Liver (tissue), 9 donors: ENCODE results near the gene PGAP3. TPM values are rescaled to one million over a fixed set of nuclear protein-coding genes. Genes with fewer than 3 reads are reported as not detected.

Experiments used
- DNase-seq: peaks from one replicate; pipeline ENCODE4 v3.0.0-alpha.2; 2017; ENCODE audit warnings: low spot score
- H3K27ac ChIP-seq, 2 donors: one replicate each; pipeline ENCODE4 v1.7.0; 2013; ENCODE audit warnings: inconsistent platforms in 2 of 2, low read length in 2 of 2, control low read depth in 1 of 2, low read depth in 1 of 2, mild to moderate bottlenecking in 1 of 2
- H3K27me3 ChIP-seq, 4 donors: one replicate each; pipeline versions ENCODE4 v1.6.1 to v1.7.0; 2013; ENCODE audit warnings: low read length in 3 of 4, inconsistent platforms in 1 of 4, mild to moderate bottlenecking in 1 of 4, moderate library complexity in 1 of 4; ENCODE audit not compliant: control insufficient read depth in 4 of 4, insufficient read depth in 4 of 4
- H3K36me3 ChIP-seq, 4 donors: one replicate each; pipeline versions ENCODE4 v1.6.1 to v1.7.0; 2013; ENCODE audit warnings: low read length in 3 of 4, mild to moderate bottlenecking in 3 of 4, low read depth in 1 of 4, moderate library complexity in 1 of 4; ENCODE audit not compliant: control insufficient read depth in 4 of 4, insufficient read depth in 3 of 4
- H3K4me1 ChIP-seq, 4 donors: one replicate each; pipeline versions ENCODE4 v1.6.1 to v1.7.0; 2013; ENCODE audit warnings: low read length in 3 of 4, mild to moderate bottlenecking in 3 of 4, moderate library complexity in 1 of 4; ENCODE audit not compliant: control insufficient read depth in 4 of 4, insufficient read depth in 4 of 4
- H3K4me3 ChIP-seq, 3 donors: one replicate each; pipeline versions ENCODE4 v1.6.1 to v1.7.0; 2013; ENCODE audit warnings: low read length in 3 of 3, control low read depth in 1 of 3, low read depth in 1 of 3, mild to moderate bottlenecking in 1 of 3
- H3K9ac ChIP-seq, 2 donors: one replicate each; pipeline ENCODE4 v1.7.0; 2013; ENCODE audit warnings: low read length in 2 of 2, mild to moderate bottlenecking in 2 of 2, moderate library complexity in 2 of 2, control low read depth in 1 of 2, low read depth in 1 of 2
- H3K9me3 ChIP-seq, 4 donors: one replicate each; pipeline versions ENCODE4 v1.6.1 to v1.7.0; 2013; ENCODE audit warnings: low read length in 3 of 4; ENCODE audit not compliant: control insufficient read depth in 4 of 4
- EGR1 ChIP-seq, 2 donors: IDR thresholded peaks; 2 replicates each; pipeline ENCODE4 v1.6.1; 2016 to 2018; ENCODE audit warnings: antibody characterized with exemption in 2 of 2, low read depth in 2 of 2
- FOXA1 ChIP-seq: IDR thresholded peaks from 2 replicates; pipeline ENCODE4 v1.6.1; 2016; ENCODE audit warnings: antibody characterized with exemption
- FOXA2 ChIP-seq: IDR thresholded peaks from 2 replicates; pipeline ENCODE4 v1.6.1; 2016; ENCODE audit warnings: antibody characterized with exemption
- GABPA ChIP-seq, 2 donors: IDR thresholded peaks in 1 of 2; conservative IDR thresholded peaks in 1 of 2; 2 replicates each; pipeline ENCODE4 v1.6.1; 2016; ENCODE audit warnings: antibody characterized with exemption in 2 of 2, mild to moderate bottlenecking in 1 of 2, moderate library complexity in 1 of 2
- HNF4A ChIP-seq, 2 donors: conservative IDR thresholded peaks; 2 replicates each; pipeline ENCODE4 v1.6.1; 2016; ENCODE audit warnings: antibody characterized with exemption in 2 of 2, mild to moderate bottlenecking in 2 of 2
- HNF4G ChIP-seq: IDR thresholded peaks from 2 replicates; pipeline ENCODE4 v1.6.1; 2016; ENCODE audit warnings: antibody characterized with exemption
- JUND ChIP-seq, 2 donors: IDR thresholded peaks; 2 replicates each; pipeline ENCODE4 v1.6.1; 2016; ENCODE audit warnings: antibody characterized with exemption in 2 of 2
- NR2F2 ChIP-seq: IDR thresholded peaks from 2 replicates; pipeline ENCODE4 v1.6.1; 2016; ENCODE audit warnings: antibody characterized with exemption
- RAD21 ChIP-seq, 2 donors: IDR thresholded peaks; 2 replicates each; pipeline ENCODE4 v1.6.1; 2016; ENCODE audit warnings: antibody characterized with exemption in 2 of 2, mild to moderate bottlenecking in 2 of 2
- RXRA ChIP-seq, 2 donors: IDR thresholded peaks; 2 replicates each; pipeline ENCODE4 v1.6.1; 2017 to 2018; ENCODE audit warnings: antibody characterized with exemption in 2 of 2, mild to moderate bottlenecking in 1 of 2
- SP1 ChIP-seq: IDR thresholded peaks from 2 replicates; pipeline ENCODE4 v1.6.1; 2018; ENCODE audit warnings: antibody characterized with exemption, mild to moderate bottlenecking
- TAF1 ChIP-seq: conservative IDR thresholded peaks from 2 replicates; pipeline ENCODE4 v1.6.1; 2016; ENCODE audit warnings: antibody characterized with exemption, mild to moderate bottlenecking
- YY1 ChIP-seq: IDR thresholded peaks from 2 replicates; pipeline ENCODE4 v1.6.1; 2016; ENCODE audit warnings: antibody characterized with exemption, mild to moderate bottlenecking
- WGBS: extraction: QIAGEN DNeasy Blood & Tissue Kit; methylation state at CpG from one replicate; pipeline ENCODE4 v1.1.7; 2013; 5-methylcytosine and 5-hydroxymethylcytosine counted together
- polyA plus RNA-seq, 2 donors: library from polyadenylated mRNA; stranded (reverse) in 1 of 2; unstranded in 1 of 2; fragments of 200-250 nt in 1 of 2; fragments of >200 nt in 1 of 2; fragmentation: Nextera tagmentation in 1 of 2; extraction: Ambion mirVana in 1 of 2; gene quantifications; one replicate each; pipeline versions ENCODE4 v1.2.1 to v1.2.3, GENCODE V29; 2013 to 2015
- total RNA-seq, 2 donors: library from RNA; depleted of rRNA; stranded (reverse); fragments of >200 nt; gene quantifications; one replicate each; pipeline ENCODE4 v1.2.3, GENCODE V29; 2014
- TF ChIP-seq, protein P1 (sequence below): IDR thresholded peaks from 2 replicates; pipeline ENCODE4 v1.6.1; 2016; ENCODE audit warnings: antibody characterized with exemption
- TF ChIP-seq, protein P2 (sequence below): IDR thresholded peaks from 2 replicates; pipeline ENCODE4 v1.6.1; 2016; ENCODE audit warnings: antibody characterized with exemption
- TF ChIP-seq, protein P3 (sequence below): IDR thresholded peaks from 2 replicates; pipeline ENCODE4 v1.6.1; 2016; ENCODE audit warnings: antibody characterized with exemption, mild to moderate bottlenecking
- TF ChIP-seq, protein P4 (sequence below): fragments of 150-350 bp; IDR thresholded peaks from 2 replicates; pipeline ENCODE4 v1.5.1; 2017; ENCODE audit warnings: improper control_type of control experiment, low read depth, low read length; ENCODE audit not compliant: missing input control
- TF ChIP-seq, protein P5 (sequence below): IDR thresholded peaks from 2 replicates; pipeline ENCODE4 v1.6.1; 2016; ENCODE audit warnings: antibody characterized with exemption
- donor health status: healthy.
- donor health status: healthy.
- donor health status: healthy.
- donor health status: healthy.
- donor health status: healthy.

Gene PGAP3
- total and polyA plus RNA-seq, 4 donors = 7.9 to 19.5 (median 14.0) TPM

DNA sequence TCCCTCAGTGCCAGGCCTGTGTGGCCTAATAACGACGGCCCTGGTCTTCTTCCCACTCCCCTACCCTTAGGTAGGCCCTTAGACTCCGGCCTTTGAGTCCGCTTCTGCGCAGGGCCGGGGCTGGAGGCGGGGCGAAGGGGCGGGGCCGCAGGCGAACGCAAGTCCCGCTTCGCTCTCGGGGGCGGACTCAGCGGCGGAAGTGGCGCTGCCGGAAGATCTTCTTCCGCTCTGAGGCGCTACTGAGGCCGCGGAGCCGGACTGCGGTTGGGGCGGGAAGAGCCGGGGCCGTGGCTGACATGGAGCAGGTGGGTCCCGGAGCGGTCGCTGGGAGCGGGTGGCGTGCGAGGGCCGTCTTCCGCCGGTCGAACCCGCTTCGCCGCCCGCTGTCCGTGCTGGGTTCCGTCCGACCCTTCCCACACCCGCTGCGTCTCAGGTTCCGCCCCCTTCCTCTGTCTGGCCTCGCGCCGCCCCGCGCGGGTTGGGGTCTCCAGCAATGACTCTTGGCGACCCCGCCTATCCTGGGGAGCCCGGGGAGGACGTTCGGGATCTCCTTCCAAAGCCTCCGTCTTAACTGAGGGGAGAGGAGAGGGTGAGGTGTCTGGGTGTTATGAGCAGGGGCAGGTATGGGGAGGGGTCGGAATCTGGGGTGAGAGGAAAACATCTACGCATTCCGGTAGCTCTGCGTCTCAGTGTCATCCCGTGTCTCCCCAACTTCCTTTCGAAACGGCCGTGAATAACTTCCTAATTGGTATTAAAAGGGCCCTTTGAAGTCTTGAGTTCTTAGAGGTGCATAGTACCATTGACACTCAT lies 50.7 kb downstream of the PGAP3 start, which contains the start of gene STARD3:
Gene STARD3, plus strand, starts transcription at position 218 of the 810 bp plus-strand sequence. CDS start 16,388 bp downstream, outside the sequence.
- Histone ChIP-seq H3K27me3 (no peaks in the 10 kb centered on the region), H3K4me3 (peak within 1 kb of the TSS; percentile 65 to 73 (median 70)), H3K9me3 (no peaks in the 10 kb centered on the region), H3K27ac (peak within 1 kb of the TSS; percentile 80 to 84), H3K9ac (peak within 1 kb of the TSS; percentile 84 to 90), H3K4me1 (peaks cover 5 to 43% (median 29%) of the 10 kb centered on the region in 4 donors), H3K36me3 (no peaks in the 10 kb centered on the region)
- TF ChIP-seq FOXA1 (no peak), GABPA (IDR thresholded peaks at IDR 0.05 in 1 of 2, conservative IDR thresholded peaks at IDR 0.05 in 1 of 2) (peak; percentile 68 to 90), HNF4G (no peak), FOXA2 (no peak), SP1 (peak; percentile 48), JUND (IDR thresholded peaks at IDR 0.05) (no peak), YY1 (peak; percentile 40), HNF4A (conservative IDR thresholded peaks at IDR 0.05) (peak; percentile 62 to 65), EGR1 (IDR thresholded peaks at IDR 0.05; ENCODE audit: low read depth in 2 of 2) (no peak), RAD21 (IDR thresholded peaks at IDR 0.05) (peak in 1 of 2 donors; percentile 13), NR2F2 (no peak), RXRA (IDR thresholded peaks at IDR 0.05) (no peak), TAF1 (no peak)
- TF ChIP-seq, protein P1, sequence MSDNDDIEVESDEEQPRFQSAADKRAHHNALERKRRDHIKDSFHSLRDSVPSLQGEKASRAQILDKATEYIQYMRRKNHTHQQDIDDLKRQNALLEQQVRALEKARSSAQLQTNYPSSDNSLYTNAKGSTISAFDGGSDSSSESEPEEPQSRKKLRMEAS = no peak
- TF ChIP-seq, protein P2, sequence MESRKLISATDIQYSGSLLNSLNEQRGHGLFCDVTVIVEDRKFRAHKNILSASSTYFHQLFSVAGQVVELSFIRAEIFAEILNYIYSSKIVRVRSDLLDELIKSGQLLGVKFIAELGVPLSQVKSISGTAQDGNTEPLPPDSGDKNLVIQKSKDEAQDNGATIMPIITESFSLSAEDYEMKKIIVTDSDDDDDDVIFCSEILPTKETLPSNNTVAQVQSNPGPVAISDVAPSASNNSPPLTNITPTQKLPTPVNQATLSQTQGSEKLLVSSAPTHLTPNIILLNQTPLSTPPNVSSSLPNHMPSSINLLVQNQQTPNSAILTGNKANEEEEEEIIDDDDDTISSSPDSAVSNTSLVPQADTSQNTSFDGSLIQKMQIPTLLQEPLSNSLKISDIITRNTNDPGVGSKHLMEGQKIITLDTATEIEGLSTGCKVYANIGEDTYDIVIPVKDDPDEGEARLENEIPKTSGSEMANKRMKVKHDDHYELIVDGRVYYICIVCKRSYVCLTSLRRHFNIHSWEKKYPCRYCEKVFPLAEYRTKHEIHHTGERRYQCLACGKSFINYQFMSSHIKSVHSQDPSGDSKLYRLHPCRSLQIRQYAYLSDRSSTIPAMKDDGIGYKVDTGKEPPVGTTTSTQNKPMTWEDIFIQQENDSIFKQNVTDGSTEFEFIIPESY = no peak
- TF ChIP-seq, protein P3, sequence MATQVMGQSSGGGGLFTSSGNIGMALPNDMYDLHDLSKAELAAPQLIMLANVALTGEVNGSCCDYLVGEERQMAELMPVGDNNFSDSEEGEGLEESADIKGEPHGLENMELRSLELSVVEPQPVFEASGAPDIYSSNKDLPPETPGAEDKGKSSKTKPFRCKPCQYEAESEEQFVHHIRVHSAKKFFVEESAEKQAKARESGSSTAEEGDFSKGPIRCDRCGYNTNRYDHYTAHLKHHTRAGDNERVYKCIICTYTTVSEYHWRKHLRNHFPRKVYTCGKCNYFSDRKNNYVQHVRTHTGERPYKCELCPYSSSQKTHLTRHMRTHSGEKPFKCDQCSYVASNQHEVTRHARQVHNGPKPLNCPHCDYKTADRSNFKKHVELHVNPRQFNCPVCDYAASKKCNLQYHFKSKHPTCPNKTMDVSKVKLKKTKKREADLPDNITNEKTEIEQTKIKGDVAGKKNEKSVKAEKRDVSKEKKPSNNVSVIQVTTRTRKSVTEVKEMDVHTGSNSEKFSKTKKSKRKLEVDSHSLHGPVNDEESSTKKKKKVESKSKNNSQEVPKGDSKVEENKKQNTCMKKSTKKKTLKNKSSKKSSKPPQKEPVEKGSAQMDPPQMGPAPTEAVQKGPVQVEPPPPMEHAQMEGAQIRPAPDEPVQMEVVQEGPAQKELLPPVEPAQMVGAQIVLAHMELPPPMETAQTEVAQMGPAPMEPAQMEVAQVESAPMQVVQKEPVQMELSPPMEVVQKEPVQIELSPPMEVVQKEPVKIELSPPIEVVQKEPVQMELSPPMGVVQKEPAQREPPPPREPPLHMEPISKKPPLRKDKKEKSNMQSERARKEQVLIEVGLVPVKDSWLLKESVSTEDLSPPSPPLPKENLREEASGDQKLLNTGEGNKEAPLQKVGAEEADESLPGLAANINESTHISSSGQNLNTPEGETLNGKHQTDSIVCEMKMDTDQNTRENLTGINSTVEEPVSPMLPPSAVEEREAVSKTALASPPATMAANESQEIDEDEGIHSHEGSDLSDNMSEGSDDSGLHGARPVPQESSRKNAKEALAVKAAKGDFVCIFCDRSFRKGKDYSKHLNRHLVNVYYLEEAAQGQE = no peak
- TF ChIP-seq, protein P4, sequence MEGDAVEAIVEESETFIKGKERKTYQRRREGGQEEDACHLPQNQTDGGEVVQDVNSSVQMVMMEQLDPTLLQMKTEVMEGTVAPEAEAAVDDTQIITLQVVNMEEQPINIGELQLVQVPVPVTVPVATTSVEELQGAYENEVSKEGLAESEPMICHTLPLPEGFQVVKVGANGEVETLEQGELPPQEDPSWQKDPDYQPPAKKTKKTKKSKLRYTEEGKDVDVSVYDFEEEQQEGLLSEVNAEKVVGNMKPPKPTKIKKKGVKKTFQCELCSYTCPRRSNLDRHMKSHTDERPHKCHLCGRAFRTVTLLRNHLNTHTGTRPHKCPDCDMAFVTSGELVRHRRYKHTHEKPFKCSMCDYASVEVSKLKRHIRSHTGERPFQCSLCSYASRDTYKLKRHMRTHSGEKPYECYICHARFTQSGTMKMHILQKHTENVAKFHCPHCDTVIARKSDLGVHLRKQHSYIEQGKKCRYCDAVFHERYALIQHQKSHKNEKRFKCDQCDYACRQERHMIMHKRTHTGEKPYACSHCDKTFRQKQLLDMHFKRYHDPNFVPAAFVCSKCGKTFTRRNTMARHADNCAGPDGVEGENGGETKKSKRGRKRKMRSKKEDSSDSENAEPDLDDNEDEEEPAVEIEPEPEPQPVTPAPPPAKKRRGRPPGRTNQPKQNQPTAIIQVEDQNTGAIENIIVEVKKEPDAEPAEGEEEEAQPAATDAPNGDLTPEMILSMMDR = no peak
- TF ChIP-seq, protein P5, sequence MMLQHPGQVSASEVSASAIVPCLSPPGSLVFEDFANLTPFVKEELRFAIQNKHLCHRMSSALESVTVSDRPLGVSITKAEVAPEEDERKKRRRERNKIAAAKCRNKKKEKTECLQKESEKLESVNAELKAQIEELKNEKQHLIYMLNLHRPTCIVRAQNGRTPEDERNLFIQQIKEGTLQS = no peak
- whole genome bisulfite sequencing = 1% methylated on average over 69 of the region's 69 CpGs
- DNase-seq = peak; percentile 93
